ENCODE measurements around the gene MYL2. TPM values are rescaled to one million over a fixed set of nuclear protein-coding genes. Genes with fewer than 3 reads are reported as not detected.

The MYL2 gene
- total and polyA plus RNA-seq, 5 experiments from 2014 or later, result not detected

DNA sequence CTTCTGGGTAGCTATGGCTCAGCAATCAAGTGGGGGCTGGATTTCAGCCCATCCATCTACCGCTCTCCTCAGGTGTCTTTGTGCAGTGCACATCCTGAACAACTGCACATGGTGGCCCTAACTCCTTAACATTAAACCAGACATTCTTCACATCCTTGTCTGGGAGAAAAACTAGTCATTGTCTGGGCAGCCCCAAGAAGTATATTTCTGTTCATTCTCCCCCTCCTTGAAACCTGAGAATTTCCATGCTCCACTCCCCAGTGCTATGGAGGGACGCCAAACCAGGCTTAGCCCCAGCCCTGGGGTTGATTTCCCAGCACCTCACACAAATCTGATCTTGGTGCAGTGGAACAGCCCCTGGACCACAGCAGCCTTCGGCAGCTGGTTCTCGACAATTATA, 13.4 kb downstream of the MYL2 start:
- peaks cover 0 to 1% (median 0%) of the 10 kb centered on the region in 9 donors for H3K9me3 Mint-ChIP-seq
- H3K27me3 Mint-ChIP-seq, result peaks cover 0 to 5% (median 1%) of the 10 kb centered on the region in 5 donors
- no peaks in the 10 kb centered on the region for H3K36me3 Mint-ChIP-seq
- POLR2A ChIA-PET, result no interaction called here
- peak overlapping the region in 1 of 10 donors; percentile 69 for H3K27ac Mint-ChIP-seq
- H3K4me3 Mint-ChIP-seq, result no peak overlapping the region
- peaks cover 3 to 11% (median 5%) of the 10 kb centered on the region in 4 donors for H3K4me1 Mint-ChIP-seq
- ATAC-seq, result no peak
- no peak for DNase-seq

- no peak for DNase-seq
- Mint-ChIP-seq H3K4me1 (peaks cover 3 to 9% (median 5%) of the 10 kb centered on the region in 4 donors), H3K9me3 (peaks cover 0 to 1% (median 0%) of the 10 kb centered on the region in 9 donors), H3K4me3 (no peak overlapping the region), H3K27ac (no peak overlapping the region), H3K27me3 (peaks cover 0 to 5% (median 1%) of the 10 kb centered on the region in 5 donors), H3K36me3 (no peaks in the 10 kb centered on the region)
- POLR2A ChIA-PET, result no interaction called here
- no peak for ATAC-seq
These were observed 13.9 kb downstream of the MYL2 start for GRCh38 chr12:110906516-110906915.

DNA sequence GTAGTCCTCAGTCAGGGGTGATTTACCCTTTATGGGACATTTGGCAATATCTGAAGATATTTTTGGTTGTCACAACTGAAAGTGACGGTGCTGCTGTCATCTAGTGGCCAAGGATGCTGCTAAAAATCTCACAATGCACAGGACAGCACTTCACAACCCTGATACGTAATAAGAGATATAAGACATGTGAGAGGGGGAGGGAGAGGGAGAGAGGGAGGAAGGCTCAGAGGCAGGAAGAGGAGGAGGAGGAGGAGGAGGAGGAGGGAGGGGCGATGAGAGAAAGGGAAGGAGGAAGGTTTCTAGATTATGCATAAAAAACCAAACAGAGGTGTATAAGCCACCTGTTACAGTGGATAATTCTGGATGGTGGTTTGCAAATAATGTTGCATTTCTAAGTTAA, 14.3 kb downstream of the MYL2 start:
- no peaks in the 10 kb centered on the region for H3K36me3 Mint-ChIP-seq
- ATAC-seq (no peak), DNase-seq (no peak)

DNA sequence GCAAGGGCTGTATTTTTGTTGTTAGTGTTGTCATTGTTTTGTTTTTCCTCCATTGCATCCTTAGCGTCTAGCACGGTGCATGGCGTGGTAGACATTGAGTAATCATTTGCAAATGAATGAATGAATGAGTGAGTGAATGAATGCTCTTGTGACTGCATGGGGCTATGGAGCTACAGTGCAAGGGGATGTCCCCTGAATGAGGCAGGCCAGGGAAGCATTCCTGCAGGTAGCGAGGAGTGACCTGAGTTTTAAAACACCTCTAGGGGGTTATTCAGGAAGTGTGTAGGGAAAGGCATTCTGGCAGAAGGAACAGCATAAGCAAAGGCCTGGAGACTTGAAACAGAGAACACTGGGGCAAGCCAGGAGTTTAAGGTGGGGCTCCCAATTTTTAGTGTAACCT, 16.9 kb downstream of the MYL2 start:
- POLR2A ChIA-PET, result no interaction called here
- DNase-seq (no peak), ATAC-seq (no peak)
- Mint-ChIP-seq H3K4me3 (no peak overlapping the region), H3K4me1 (peaks cover 3 to 9% (median 5%) of the 10 kb centered on the region in 4 donors), H3K36me3 (no peaks in the 10 kb centered on the region), H3K9me3 (peaks cover 0 to 1% (median 0%) of the 10 kb centered on the region in 9 donors), H3K27ac (peak overlapping the region in 1 of 10 donors; percentile 1), H3K27me3 (peaks cover 0 to 5% (median 2%) of the 10 kb centered on the region in 5 donors)

More for the DNA sequence above, 14.3 kb downstream of the MYL2 start:
- Mint-ChIP-seq H3K9me3 (peaks cover 0 to 1% (median 0%) of the 10 kb centered on the region in 9 donors), H3K27me3 (peaks cover 0 to 5% (median 1%) of the 10 kb centered on the region in 5 donors), H3K4me1 (peaks cover 3 to 9% (median 5%) of the 10 kb centered on the region in 4 donors), H3K4me3 (no peak overlapping the region), H3K27ac (peak overlapping the region in 1 of 10 donors; percentile 78)
- POLR2A ChIA-PET, result no interaction called here

- Mint-ChIP-seq H3K27me3 (peaks cover 0 to 3% (median 0%) of the 10 kb centered on the region in 5 donors), H3K9me3 (peaks cover 0 to 1% (median 0%) of the 10 kb centered on the region in 9 donors), H3K36me3 (no peaks in the 10 kb centered on the region), H3K4me1 (peaks cover 2 to 6% (median 4%) of the 10 kb centered on the region in 4 donors), H3K27ac (no peak overlapping the region), H3K4me3 (no peak overlapping the region)
- ATAC-seq, result no peak
- POLR2A ChIA-PET, result no interaction called here
- no peak for DNase-seq
These were observed 19.0 kb downstream of the MYL2 start for GRCh38 chr12:110901401-110901800.

DNA sequence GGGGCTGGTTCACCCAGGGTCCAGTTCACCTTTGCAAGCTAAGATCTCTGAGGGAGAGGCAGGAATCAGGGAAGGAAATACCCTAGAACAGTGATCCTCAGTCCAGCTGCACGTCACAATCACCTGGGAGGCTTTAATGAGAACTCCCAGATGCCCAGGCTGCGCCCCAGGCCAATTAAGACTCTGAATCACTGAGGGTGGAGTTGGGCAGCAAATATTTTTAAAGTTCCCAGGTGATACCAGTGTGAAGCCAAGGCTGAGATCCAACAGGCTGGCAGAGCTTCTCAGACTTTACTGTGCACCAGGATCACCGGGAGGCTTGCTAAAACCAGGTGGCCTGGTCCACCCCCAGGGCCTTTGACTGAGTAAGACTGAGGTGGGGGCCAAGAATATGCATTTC, 23.8 kb downstream of the MYL2 start:
- H3K36me3 Mint-ChIP-seq, result no peaks in the 10 kb centered on the region
- DNase-seq (no peak), ATAC-seq (no peak)
- peaks cover 3 to 9% (median 6%) of the 10 kb centered on the region in 5 donors for H3K27me3 Mint-ChIP-seq
- no peaks in the 10 kb centered on the region for H3K9me3 Mint-ChIP-seq
- H3K4me3 Mint-ChIP-seq, result no peak overlapping the region
- H3K27ac Mint-ChIP-seq, result no peak overlapping the region
- POLR2A ChIA-PET, result no interaction called here
- H3K4me1 Mint-ChIP-seq, result peaks cover 3 to 7% (median 6%) of the 10 kb centered on the region in 4 donors

- ATAC-seq, result peak in 1 of 2 donors; percentile 10
- no peak for DNase-seq
- Mint-ChIP-seq H3K4me3 (peak overlapping the region in 1 of 10 donors; percentile 59), H3K36me3 (no peaks in the 10 kb centered on the region), H3K9me3 (no peaks in the 10 kb centered on the region), H3K4me1 (peaks cover 3 to 7% (median 6%) of the 10 kb centered on the region in 4 donors), H3K27ac (peak overlapping the region in 1 of 10 donors; percentile 35), H3K27me3 (peaks cover 3 to 7% (median 6%) of the 10 kb centered on the region in 5 donors)
- POLR2A ChIA-PET, result interaction anchor here (0.7 to 1.1 kb wide), 3 partner anchors 29 to 799 kb away, joined by 3 to 4 read pairs (median 3); no protein-coding TSS in a partner anchor
These were observed 26.4 kb downstream of the MYL2 start for GRCh38 chr12:110893956-110894355.

DNA sequence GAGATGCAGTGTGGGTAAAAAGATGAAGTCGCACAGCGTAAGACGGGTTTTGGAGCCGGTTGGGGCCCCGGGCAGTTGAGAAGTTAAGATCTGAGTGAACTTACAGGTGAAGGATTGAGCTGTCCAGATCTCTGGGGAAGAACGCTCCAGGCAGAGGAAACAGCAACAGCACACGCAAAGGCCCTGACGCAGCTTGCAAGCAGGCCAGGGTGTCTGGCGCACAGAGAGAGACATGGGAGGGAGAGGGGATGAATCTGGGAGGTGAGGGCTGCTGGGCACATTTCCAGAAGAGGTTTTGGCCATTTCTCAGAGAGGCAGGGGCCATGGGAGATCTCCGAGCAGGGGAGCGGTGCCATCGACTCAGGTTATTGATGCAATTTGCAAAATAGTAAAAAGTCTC, 31.0 kb downstream of the MYL2 start:
- Mint-ChIP-seq H3K36me3 (no peaks in the 10 kb centered on the region), H3K27me3 (peaks cover 0 to 5% (median 1%) of the 10 kb centered on the region in 5 donors), H3K9me3 (no peaks in the 10 kb centered on the region), H3K4me1 (peaks cover 4 to 10% (median 7%) of the 10 kb centered on the region in 4 donors), H3K27ac (no peak overlapping the region), H3K4me3 (no peak overlapping the region)
- POLR2A ChIA-PET, result no interaction called here
- DNase-seq (no peak), ATAC-seq (no peak)

- H3K27ac Mint-ChIP-seq, result peak overlapping the region in 6 of 10 donors; percentile 36 to 97 (median 79)
- POLR2A ChIA-PET, result interaction anchor here (0.6 kb wide), 1 partner anchor 268 kb away, joined by 3 read pairs; no protein-coding TSS in a partner anchor
- no peaks in the 10 kb centered on the region for H3K27me3 Mint-ChIP-seq
- no peak for DNase-seq
- H3K4me1 Mint-ChIP-seq, result peaks cover 3 to 6% (median 5%) of the 10 kb centered on the region in 4 donors
- H3K4me3 Mint-ChIP-seq, result peak overlapping the region in 9 of 10 donors; percentile 91 to 95 (median 94)
- ATAC-seq, result no peak
- no peaks in the 10 kb centered on the region for H3K36me3 Mint-ChIP-seq
- no peaks in the 10 kb centered on the region for H3K9me3 Mint-ChIP-seq
These were observed 32.0 kb downstream of the MYL2 start for GRCh38 chr12:110888256-110888991.

- POLR2A ChIA-PET, result no interaction called here
- Mint-ChIP-seq H3K4me1 (peaks cover 3 to 6% (median 5%) of the 10 kb centered on the region in 4 donors), H3K27ac (no peak overlapping the region), H3K9me3 (peaks cover 0 to 3% (median 0%) of the 10 kb centered on the region in 9 donors), H3K27me3 (peaks cover 0 to 4% (median 0%) of the 10 kb centered on the region in 5 donors), H3K4me3 (no peak overlapping the region), H3K36me3 (no peaks in the 10 kb centered on the region)
- ATAC-seq (no peak), DNase-seq (no peak)
These were observed 35.1 kb downstream of the MYL2 start for GRCh38 chr12:110885152-110885840.

DNA sequence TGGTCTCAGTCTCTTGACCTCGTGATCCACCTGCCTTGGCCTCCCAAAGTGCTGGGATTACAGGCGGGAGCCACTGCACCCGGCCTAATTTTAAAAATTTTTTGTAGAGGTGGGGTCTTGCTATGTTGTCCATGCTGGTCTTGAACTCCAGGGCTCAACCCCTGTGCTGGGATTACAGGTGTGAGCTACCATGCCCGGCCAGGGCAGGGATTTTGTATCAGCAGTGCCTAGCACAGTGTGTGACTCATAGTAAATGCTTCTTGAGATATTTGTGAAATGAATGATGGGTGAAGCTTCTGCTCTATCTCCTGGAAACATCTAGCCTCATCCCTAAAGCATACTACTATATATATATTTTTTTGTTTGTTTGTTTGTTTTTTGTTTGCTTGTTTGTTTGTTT, 37.1 kb downstream of the MYL2 start:
- DNase-seq (no peak), ATAC-seq (no peak)
- no peak overlapping the region for H3K4me3 Mint-ChIP-seq
- H3K27ac Mint-ChIP-seq, result no peak overlapping the region
- peaks cover 3 to 6% (median 5%) of the 10 kb centered on the region in 4 donors for H3K4me1 Mint-ChIP-seq
- POLR2A ChIA-PET, result no interaction called here
- peaks cover 0 to 3% (median 0%) of the 10 kb centered on the region in 9 donors for H3K9me3 Mint-ChIP-seq
- H3K27me3 Mint-ChIP-seq, result peaks cover 0 to 6% (median 3%) of the 10 kb centered on the region in 5 donors
- no peaks in the 10 kb centered on the region for H3K36me3 Mint-ChIP-seq

GRCh38 chr12:110880651-110881050, 39.7 kb downstream of the MYL2 start:
- peaks cover 0 to 7% (median 3%) of the 10 kb centered on the region in 5 donors for H3K27me3 Mint-ChIP-seq
- H3K27ac Mint-ChIP-seq, result peak overlapping the region in 1 of 10 donors; percentile 1
- no peak for DNase-seq
- H3K4me3 Mint-ChIP-seq, result no peak overlapping the region
- H3K4me1 Mint-ChIP-seq, result no peaks in the 10 kb centered on the region
- no peak for ATAC-seq
- POLR2A ChIA-PET, result no interaction called here
- H3K9me3 Mint-ChIP-seq, result peaks cover 0 to 3% (median 0%) of the 10 kb centered on the region in 9 donors
- no peaks in the 10 kb centered on the region for H3K36me3 Mint-ChIP-seq

GRCh38 chr12:110874781-110875180, 45.6 kb downstream of the MYL2 start:
- POLR2A ChIA-PET, result no interaction called here

More at GRCh38 chr12:110874781-110875180, 45.6 kb downstream of the MYL2 start:
- Mint-ChIP-seq H3K4me3 (no peak overlapping the region), H3K9me3 (no peaks in the 10 kb centered on the region), H3K27ac (no peak overlapping the region), H3K36me3 (no peaks in the 10 kb centered on the region), H3K27me3 (peaks cover 3 to 19% (median 5%) of the 10 kb centered on the region in 5 donors), H3K4me1 (no peaks in the 10 kb centered on the region)
- no peak for ATAC-seq
- DNase-seq, result no peak
